Endometrium (tissue), 2 donors: Measurements from ENCODE around the gene NOS3.
"Not testable (repeated sequence)": the region's sequence is repeated elsewhere in the genome, so short reads cannot be mapped to it uniquely, and the experiment has no call there.

Source experiments
- FAIRE-seq: peaks from 2 replicates; lab custom pipeline; 2012; peaks lifted over from hg19 to GRCh38; lab: Jason Lieb, UNC
- donor health status: control.
- donor health status: control.

Gene NOS3

GRCh38 chr7:151038951-151039849 lies 48.4 kb downstream of the NOS3 start:
- no peak for FAIRE-seq

- no peak for FAIRE-seq
Observed at GRCh38 chr7:151039850-151040548, 49.2 kb downstream of the NOS3 start.

- FAIRE-seq, result no peak
Observed at GRCh38 chr7:151040616-151041375, 50.0 kb downstream of the NOS3 start.

- not testable (repeated sequence) for FAIRE-seq
Observed at GRCh38 chr7:151043449-151043848, 52.6 kb downstream of the NOS3 start.

GRCh38 chr7:151043959-151044358 lies 53.1 kb downstream of the NOS3 start:
- no peak for FAIRE-seq

- FAIRE-seq, result no peak
Observed at GRCh38 chr7:151045262-151045661, 54.4 kb downstream of the NOS3 start.

GRCh38 chr7:151045967-151046366 lies 55.1 kb downstream of the NOS3 start:
- FAIRE-seq, result no peak

GRCh38 chr7:151046603-151047573 lies 56.1 kb downstream of the NOS3 start:
- no peak for FAIRE-seq

- FAIRE-seq, result no peak
Observed at GRCh38 chr7:151047976-151048815, 57.4 kb downstream of the NOS3 start, which contains the start of gene ASIC3. TSS of gene ASIC3 (plus strand) at chr7:151048531. CDS start at chr7:151048886, 355 bp downstream.

- no peak for FAIRE-seq
Observed at GRCh38 chr7:151048911-151049463, 58.2 kb downstream of the NOS3 start.

GRCh38 chr7:151051108-151051507 lies 60.3 kb downstream of the NOS3 start:
- FAIRE-seq, result no peak

- no peak for FAIRE-seq
Observed at GRCh38 chr7:151053096-151053495, 62.3 kb downstream of the NOS3 start.

GRCh38 chr7:151053751-151054150 lies 62.9 kb downstream of the NOS3 start:
- no peak for FAIRE-seq

GRCh38 chr7:151056283-151056665 lies 65.5 kb downstream of the NOS3 start:
- no peak for FAIRE-seq

- FAIRE-seq, result no peak
Observed at GRCh38 chr7:151056666-151057505, 66.1 kb downstream of the NOS3 start.

- FAIRE-seq, result no peak
Observed at GRCh38 chr7:151057506-151057988, 66.7 kb downstream of the NOS3 start, which contains the start of gene CDK5. TSS of gene CDK5 (minus strand) at chr7:151057897. CDS start at chr7:151057848, 49 bp downstream.

- peak; percentile 94 for FAIRE-seq
Observed at GRCh38 chr7:151057989-151058780, 67.4 kb downstream of the NOS3 start.

- FAIRE-seq, result no peak
Observed at GRCh38 chr7:151058781-151059366, 68.1 kb downstream of the NOS3 start.
